GM18519 (cell line): ENCODE results near the gene KCNF1.

Experiments
- ATAC-seq: cut with Tn5 transposase; IDR thresholded peaks from one replicate; pipeline ENCODE4 v1.9.1; 2021; ENCODE audit warnings: mild to moderate bottlenecking, moderate library complexity; ENCODE audit not compliant: unreplicated experiment, low FRiP score

KCNF1 gene, protein sequence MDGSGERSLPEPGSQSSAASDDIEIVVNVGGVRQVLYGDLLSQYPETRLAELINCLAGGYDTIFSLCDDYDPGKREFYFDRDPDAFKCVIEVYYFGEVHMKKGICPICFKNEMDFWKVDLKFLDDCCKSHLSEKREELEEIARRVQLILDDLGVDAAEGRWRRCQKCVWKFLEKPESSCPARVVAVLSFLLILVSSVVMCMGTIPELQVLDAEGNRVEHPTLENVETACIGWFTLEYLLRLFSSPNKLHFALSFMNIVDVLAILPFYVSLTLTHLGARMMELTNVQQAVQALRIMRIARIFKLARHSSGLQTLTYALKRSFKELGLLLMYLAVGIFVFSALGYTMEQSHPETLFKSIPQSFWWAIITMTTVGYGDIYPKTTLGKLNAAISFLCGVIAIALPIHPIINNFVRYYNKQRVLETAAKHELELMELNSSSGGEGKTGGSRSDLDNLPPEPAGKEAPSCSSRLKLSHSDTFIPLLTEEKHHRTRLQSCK

DNA sequence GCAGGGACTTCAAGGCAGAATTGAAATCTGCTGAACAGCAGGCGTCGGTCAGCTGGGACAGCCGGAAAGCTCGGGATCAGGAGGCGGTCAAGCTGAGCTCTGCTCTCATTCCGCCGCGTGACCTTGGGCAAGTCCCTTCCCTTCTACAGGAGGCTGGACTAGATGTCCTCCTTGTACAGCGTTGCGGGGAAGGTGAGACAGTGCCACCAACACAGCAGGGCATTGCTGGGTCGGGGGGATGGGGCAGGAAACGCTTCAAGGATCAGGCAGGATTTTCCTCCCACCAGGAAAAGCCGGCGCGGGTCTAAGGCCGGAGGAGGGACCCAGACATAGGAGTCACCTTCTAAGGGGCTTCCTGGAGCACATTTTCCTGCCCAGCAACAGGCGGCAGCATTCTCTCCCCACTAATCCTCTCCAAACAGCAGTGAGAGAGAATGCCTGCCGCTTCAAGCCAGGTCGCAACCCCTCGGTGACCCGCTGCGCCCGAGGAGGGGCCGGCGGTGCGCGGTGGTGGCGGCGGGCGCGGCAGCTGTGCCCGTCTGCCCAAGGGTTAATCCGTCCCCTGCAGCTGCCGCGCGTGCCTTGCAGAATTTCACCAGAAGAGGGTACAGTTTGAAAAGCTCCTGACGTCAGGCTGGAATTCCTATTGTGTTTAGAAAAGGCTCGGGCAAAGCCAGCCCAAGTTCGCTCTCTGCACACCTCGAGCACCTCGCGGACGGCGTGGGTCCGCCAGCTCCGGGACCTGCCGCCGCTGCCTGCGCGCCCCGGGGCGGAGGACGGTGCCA, at the start of gene KCNF1:
Gene KCNF1 (plus strand): TSS at position 644 of the 785 bp plus-strand sequence. CDS start 493 bp downstream, outside the sequence.
- ATAC-seq: no peak

DNA sequence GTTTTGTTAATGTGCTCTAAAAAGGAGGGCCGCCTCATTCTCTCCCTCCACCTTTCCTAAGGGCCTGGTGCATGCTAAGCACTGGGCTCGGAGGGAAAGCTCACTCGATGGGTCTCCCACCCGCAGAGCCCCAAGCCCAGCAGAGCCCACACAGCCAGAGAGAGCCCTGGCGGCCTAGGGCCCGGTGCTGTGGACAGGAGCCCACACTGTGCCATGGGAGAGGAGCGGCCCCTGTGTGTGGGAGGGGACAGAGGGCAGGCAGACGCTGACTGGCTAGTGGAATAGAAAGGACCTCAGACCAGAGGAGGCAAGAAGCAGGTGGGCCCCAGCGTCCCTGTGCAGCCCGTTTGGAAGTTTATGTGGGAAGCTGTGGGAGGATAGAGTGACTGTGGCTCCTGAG, 49.4 kb upstream of the KCNF1 start:
- no peak for ATAC-seq

DNA sequence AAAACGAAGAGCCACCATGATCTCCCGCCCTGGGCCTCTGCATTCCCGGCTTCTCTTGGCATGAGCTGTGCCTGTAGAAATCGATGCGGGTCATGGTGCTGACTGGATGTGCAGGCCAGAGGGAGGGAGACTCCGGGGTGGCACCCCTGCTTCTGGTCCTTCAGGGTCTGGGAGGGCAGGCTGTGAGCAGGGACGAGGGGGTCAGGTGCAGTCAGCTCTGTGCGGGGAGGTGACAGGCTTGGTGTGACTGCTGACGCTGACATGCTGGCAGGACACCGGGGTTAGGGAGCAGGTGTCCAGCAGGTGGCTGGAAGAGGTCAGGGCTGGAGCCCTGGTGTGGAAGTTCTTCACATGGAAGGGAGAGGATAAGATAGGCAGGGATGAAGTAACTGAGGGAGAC, 48.7 kb upstream of the KCNF1 start:
- ATAC-seq: no peak

DNA sequence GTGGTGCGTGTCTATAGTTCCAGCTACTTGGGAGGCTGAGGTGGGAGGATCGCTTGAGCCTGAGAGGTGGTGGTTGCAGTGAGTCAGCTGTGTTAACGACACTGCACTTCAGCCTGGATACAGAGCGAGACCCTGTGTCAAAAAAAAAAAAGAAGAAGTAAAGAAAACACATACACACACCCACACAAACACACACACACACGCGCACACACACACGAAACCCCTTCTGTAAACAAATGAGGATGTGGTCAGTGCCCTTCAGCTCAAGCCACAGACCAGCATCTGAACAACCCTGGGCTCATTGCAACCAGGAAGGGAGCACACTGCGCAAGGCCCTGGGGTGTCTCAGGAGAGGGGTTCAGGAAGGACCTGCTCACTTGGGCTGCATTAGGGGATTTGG, 47.9 kb upstream of the KCNF1 start:
- ATAC-seq: peak; percentile 49

DNA sequence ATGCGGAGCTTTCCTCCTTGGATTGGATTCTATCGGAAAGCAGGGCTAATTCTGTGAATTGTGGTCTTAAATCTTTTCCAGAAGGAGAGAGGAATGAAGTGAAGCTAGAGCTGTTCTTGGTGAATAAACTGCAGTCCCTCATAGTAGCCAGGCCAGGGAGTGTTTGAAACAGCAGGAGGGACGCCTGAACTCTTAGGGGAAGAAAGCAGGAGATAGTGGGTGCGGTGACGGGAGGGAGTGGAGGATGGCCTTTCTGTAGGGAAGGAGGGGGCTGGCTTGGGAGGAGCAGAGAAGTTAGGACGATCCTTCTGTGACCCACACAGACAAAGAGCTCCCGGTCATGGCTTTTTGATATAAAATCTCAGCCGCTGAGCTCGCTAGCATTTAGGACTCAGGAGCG, 47.5 kb upstream of the KCNF1 start:
- ATAC-seq: no peak

DNA sequence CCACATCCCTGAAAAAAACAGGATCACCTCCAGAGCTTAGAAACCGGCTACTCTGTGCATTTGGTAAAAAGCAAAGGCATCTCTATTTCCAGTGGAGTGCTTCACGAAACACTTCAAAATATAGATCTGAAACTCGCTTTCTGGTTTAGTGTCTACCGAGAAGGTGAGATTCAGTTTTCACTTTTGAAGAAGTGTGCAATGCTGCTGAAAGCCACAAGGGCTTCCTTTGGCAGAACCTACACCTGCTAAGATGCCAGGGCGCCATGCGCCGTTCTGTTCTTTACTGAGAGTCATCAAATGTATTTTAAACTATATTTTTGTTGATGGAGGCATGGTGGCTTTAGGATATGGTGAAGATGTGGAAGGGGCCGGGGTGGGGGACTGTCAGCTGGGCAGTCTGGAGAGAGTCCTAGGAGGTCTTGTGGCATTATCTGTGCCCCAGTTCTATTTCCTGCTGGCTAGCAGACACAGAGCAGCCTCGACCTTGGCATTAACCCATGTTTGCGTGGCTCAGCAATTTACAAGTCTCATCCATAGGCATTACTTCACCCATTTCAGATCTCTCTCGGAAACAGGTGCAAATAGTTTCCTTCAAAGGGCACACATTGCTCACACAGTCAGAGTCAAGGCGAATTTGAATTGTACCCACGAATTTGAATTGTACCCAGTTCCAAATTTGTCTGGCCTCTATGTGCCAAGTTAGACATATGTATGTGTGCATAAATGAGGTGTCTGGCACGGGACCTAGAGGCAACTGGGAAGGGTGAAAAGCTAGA, 46.7 kb upstream of the KCNF1 start:
- ATAC-seq: peak; percentile 81

DNA sequence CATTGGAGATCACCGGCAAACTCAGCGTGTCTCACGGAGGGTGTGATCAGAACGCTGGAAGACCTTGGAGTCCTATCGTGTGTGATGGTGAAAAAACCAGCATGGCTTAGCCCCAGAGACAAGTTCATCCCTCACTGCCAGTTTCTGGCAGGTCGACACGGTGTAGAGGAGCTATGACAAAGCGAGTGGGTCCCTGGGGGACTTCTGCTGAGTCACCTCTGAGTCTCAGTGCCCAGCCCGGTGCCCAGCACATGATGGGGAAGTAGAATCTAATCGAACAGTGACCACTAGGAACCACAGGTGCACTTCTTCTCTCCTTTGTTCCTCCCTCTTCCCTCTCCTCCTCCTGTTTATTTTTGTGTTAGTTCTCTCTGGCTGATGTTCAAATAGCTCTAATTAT, 45.9 kb upstream of the KCNF1 start:
- no peak for ATAC-seq

DNA sequence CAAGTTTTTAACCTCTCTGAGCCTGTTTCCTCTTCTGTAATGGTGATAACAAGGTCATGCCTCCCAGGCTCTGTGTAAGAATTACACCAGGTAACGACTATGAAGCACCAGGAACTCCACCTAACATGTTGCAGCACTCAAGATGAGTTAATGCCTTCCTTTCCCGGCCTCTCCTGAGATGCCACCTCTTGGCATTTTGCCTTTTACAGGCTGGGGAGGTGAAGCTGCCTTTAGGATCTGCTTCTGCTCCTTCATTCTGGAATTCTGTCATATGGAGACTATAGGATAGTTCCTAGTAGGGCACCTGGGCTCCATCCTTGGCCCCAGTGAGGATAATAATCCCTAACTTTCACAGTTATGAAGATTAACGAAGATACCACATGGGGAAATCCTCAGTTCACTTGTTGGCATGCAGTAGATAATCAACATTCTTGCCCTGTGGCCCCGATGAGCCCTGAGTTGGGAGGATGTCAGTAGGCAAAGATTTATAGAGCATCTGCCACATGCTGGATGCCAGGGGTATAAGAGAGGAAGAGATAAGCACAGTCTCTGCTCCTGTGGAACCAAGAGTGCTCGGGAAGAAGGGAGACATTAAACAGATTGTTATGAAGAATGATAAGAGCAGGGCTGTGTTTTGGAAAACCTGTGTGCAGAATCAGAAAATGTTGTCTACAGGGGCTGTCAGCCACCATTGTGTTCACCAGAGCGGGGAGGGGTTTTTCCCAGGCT, 43.9 kb upstream of the KCNF1 start:
- no peak for ATAC-seq

DNA sequence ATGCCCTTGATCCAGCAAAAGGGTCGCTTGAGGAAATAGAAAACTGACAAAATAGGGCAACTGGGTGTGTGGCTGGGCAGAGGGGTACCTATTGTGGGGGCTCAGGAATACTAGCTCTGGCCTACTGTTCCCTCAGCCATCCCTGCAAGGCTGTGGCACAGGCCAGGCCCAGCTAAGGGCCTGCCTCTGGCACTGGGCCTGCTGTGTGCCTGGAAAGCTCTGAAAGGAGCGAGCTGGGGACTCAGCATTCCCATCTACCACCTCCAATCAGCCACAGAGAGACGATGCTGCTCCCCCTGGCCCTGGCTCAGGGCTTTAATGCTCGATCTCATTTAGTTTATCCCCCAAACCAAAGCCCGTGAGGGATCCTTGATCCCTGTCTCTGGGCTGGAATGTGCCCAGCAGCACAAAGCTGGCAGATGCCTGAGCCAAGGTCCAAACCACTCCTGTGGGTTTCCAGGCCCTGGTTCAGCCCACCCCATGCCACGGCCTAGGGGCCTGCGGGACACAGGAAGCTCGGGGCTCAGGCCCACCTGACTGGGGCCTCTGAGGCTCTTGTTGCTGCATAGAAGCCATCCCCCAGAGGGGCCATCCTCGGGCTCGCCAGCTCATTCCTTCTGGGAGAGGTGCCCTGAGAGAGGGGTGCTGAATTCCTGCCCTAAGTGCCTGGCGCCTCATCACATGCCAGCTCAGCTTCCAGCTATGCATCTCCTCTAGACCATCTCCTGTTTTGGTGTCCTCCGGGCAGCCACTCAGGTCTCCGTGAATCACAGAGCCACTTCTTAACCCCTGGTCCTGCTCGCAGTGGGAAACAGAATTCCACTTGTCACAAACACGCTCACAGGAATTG, 43.0 kb upstream of the KCNF1 start:
- no peak for ATAC-seq

DNA sequence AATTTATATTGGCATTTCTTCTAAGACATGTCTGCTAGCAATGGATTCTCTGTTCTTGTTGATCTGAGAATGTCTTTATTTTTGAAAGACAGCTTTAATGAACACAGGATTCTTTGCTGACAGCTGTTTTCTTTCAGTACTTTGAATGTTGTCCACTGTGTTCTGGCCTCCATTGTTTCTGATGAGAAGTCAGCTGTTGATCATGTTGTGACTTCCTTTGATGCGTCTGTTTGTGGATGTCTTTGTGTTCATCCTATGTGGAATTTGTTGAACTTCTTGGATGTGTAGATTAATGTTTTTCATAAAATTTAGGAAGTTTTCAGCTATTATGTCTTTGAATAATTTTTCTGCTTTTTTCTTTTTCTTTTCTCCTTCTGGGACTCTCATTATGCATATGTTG, 39.8 kb upstream of the KCNF1 start:
- ATAC-seq: no peak

DNA sequence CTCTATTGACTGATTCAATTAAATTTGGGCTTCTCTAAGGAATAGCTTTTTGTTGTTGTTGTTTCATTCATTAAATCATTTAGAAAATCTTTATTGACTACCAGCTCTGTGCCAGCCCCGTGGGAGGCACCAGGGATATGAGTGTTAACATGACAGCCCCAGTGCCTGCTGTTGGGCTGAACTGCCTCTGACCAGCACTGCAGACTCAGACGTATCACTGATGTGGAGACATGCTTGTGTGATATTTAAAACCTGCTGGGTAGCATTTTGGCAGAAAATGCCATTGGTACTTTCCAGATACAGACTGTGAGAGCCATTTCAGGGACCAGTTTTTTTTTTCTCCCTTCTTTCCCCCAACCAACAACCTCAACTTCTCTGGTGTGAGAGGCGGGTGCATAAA, 38.6 kb upstream of the KCNF1 start:
- ATAC-seq: no peak

DNA sequence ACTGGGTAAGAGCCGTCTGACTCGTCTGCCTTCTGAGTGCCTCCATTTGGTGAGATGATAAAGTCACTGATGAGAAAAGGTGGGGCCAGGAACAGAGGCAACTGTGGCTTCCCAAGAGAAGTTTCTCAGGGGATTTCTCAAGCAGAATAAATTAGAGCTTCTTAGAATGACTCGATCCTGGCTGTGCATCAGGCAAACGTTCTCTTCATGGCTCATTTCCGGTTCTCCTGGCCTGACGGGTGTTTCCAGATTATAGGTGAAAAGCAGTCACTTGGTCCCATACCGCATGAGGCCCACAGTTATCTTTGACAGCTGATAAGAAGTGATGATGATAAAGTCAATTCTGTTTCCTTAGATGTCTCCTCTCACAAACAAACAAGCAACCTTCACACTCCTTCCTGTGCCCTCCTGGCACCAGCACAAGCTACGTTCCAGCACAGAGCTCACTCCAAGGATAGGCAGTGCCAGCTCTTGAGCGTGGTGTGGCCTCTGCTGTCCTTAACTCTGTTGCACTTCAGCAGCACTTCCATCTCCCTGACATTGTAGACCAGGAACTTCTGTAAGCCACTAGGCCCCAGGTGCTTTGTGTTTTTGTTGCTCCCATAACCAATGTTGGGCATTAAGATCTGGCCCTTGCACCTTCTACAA, 37.8 kb upstream of the KCNF1 start:
- no peak for ATAC-seq

DNA sequence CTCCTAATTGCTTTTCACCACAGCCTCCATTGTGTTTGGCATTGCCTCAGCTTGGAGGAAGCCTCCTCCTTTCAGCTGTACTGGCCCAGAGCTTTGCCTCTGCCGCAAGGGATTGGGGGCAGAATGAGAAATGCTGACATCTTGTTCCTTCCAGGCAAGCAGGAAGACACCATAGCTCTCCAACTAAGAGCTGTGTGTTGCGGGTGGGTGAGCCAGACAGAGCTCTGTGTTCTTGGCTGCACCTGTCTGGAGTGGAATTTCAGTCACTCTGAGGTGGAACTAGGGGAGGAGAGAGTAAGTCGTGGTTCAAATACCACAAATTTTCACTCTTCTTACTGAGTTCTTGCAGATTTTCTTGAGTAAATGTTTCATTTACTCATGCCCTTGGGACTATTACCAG, 36.6 kb upstream of the KCNF1 start:
- no peak for ATAC-seq

DNA sequence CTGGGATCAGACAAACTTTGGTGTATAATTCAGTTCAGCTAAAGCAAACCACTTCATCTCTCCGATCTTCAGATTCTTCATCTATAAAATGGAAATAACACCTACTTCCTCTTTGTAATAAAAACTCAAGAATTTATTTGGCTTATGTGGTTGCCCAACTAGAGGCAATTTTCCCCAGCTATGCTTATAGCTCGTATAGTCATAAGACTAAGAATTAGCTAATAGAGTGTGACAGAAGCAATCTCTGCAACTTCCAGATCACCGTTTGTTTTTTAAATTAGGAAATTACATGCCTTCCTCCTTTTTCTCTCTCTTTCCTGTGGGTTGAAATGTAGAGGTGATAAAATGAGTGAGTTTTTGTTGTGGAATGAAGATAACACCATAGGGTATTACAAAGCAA, 35.3 kb upstream of the KCNF1 start:
- no peak for ATAC-seq

DNA sequence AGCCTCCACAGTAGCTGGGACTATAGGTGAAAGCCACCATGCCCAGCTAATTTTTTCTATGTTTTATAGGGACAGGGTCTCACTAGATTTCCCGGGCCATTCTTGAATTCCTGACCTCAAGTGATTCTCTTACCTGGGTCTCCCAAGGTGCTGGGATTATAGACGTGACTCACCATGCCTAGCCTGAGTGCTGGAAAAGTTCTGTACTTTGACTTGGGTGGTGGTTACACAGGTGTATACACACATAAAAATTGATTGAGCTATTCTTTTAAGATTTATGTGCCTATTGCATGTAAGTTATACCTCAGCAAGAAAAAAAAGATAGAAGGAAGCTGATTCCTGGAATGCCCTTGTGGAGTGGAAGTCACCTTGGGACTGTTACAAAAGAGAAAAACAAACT, 34.8 kb upstream of the KCNF1 start:
- no peak for ATAC-seq

DNA sequence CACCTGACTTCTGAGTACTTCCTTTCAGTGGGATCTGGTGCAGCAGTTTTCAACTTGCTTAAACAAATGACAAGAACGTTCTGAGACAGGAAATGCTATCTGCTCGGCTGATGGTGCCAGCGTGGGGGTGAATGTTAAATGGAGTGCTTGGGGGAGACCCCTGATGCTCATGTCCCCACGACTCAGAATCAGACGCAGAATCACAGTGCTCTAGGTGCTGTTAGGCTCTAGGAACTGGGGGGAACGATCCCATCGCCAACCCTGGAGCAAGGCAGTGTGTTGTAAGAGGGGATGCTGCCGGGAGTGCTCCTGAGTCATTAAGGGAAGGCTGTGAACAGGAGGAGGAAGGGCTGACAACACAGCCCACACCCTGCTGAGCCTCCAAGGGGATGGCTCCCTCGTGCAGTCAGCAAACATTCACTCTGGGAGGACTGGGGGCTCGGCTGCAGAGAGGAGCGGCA, 34.1 kb upstream of the KCNF1 start:
- no peak for ATAC-seq

DNA sequence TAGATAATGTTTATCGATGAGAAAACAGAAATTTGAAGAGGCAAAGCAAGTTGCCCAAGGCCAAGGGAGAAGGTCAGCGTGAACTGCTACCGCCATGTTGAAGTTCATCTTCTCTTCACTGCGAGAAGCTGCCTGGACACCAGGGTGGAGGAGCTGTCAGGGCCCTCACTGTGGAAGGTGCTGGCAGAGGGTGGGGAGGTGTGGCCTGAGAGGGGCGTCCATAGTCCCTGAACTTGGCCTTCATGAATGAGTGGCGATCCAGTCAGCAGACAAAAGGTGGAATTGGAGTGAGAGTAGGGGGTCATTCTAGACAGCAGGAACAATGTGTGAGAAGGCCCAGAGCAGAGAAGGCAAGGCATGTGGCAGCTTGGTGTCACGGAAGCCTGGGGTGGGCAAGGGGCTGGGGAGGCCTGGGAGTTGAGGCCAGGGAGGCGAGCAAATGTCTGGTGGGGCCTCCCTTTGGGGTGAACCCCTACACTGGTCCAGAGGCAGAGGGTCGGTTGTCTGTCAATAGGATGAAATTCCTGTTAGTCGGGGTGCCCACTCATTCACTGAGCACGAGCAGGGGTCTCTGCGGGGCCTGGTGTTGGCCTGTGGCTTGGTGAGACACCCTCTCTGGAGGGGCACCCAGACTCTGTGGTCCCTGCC, 33.3 kb upstream of the KCNF1 start:
- no peak for ATAC-seq

DNA sequence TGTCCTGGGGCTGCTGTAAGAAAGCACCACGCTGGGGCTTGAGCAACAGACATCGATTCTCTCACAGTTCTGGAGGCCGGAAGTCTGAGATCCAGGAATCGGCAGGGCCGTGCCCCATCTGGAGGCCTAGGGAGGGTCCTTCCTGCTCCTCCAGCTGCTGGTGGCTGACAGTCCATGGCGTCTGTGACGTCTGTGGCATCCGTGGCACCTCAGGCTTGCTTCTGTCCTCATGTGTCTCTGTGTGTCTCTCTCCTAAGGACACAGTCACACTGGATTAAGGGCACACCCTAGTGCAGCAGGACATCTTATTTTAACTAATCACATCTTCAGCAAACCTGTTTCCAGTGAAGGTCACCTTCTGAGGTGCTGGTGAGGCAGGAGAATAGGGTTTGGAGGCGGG, 32.6 kb upstream of the KCNF1 start:
- ATAC-seq: no peak
